H1 (cell line): ENCODE data around the gene DHRS13. TPM values are rescaled to one million over a fixed set of nuclear protein-coding genes. Genes with fewer than 3 reads are reported as not detected.

ENCODE experiments used
- CTCF ChIA-PET: fragments of 300-600 bp; sonication (Branson Sonifier 250); formaldehyde crosslinking; loops from one replicate; lab custom pipeline; 2021; ENCODE audit not compliant: partially characterized antibody; lab: Charles Lee
- POLR2A ChIA-PET: fragments of 300-600 bp; sonication (Branson Sonifier 250); formaldehyde crosslinking; loops from one replicate; lab custom pipeline; 2021; ENCODE audit warnings: inconsistent platforms; ENCODE audit not compliant: partially characterized antibody; lab: Charles Lee
- DNase-seq, 2 experiments: peaks; one replicate each; pipeline versions ENCODE4 v3.0.0 to v3.0.0-alpha.2; 2010 to 2022; ENCODE audit warnings: low spot score in 2 of 2, low read depth in 1 of 2, mixed read lengths in 1 of 2
- FAIRE-seq: peaks from 2 replicates; lab custom pipeline; 2011; peaks lifted over from hg19 to GRCh38; lab: Jason Lieb, UNC
- H2AFZ ChIP-seq: 2 replicates; pipeline ENCODE4 v1.8.1; 2012; ENCODE audit warnings: low read length, inconsistent platforms
- H2AK5ac ChIP-seq: 2 replicates; pipeline ENCODE4 v1.6.1; 2013; ENCODE audit warnings: low read depth, low read length
- H2BK120ac ChIP-seq: replicated peaks from 2 replicates; pipeline ENCODE3; 2013; ENCODE audit warnings: low read depth, low read length, inconsistent platforms
- H2BK12ac ChIP-seq: 2 replicates; pipeline ENCODE4 v1.6.1; 2013; ENCODE audit warnings: low read depth, low read length
- H2BK15ac ChIP-seq: 2 replicates; pipeline ENCODE4 v1.6.1; 2013; ENCODE audit warnings: low read length
- H2BK20ac ChIP-seq: 2 replicates; pipeline ENCODE4 v1.6.1; 2013; ENCODE audit warnings: low read length
- H2BK5ac ChIP-seq: 2 replicates; pipeline ENCODE4 v1.6.1; 2013; ENCODE audit warnings: low read depth, low read length
- H3K14ac ChIP-seq: 2 replicates; pipeline ENCODE4 v1.6.1; 2013; ENCODE audit warnings: inconsistent platforms; ENCODE audit not compliant: insufficient read length
- H3K18ac ChIP-seq: 2 replicates; pipeline ENCODE4 v1.6.1; 2013; ENCODE audit warnings: low read length; ENCODE audit errors: extremely low read depth
- H3K23ac ChIP-seq: 2 replicates; pipeline ENCODE4 v1.6.1; 2013; ENCODE audit warnings: inconsistent platforms; ENCODE audit not compliant: insufficient read length
- H3K23me2 ChIP-seq: 2 replicates; pipeline ENCODE4 v1.6.1; 2013; ENCODE audit warnings: low read depth, low read length
- H3K27ac ChIP-seq: 2 replicates; pipeline ENCODE4 v1.6.1; 2011; ENCODE audit warnings: low read depth, low read length, inconsistent platforms
- H3K27me3 ChIP-seq, 4 experiments: replicated peaks in 1 of 4; 1 replicate in 1 of 4; 2 replicates in 3 of 4; pipeline versions ENCODE4 v1.6.1 to v1.8.1; 2011 to 2013; ENCODE audit warnings: low read length in 3 of 4, mild to moderate bottlenecking in 3 of 4, inconsistent platforms in 2 of 4, mixed read lengths in 2 of 4, moderate library complexity in 1 of 4; ENCODE audit not compliant: control insufficient read depth in 3 of 4, insufficient read depth in 3 of 4; ENCODE audit errors: extremely low read depth in 1 of 4
- H3K36me3 ChIP-seq, 4 experiments: 2 replicates each; pipeline versions ENCODE4 v1.6.1 to v1.8.1; 2011 to 2013; ENCODE audit warnings: mild to moderate bottlenecking in 4 of 4, low read length in 3 of 4, moderate library complexity in 2 of 4, control low read depth in 1 of 4, inconsistent platforms in 1 of 4; ENCODE audit not compliant: insufficient read depth in 4 of 4, control insufficient read depth in 2 of 4
- H3K4ac ChIP-seq: replicated peaks from 2 replicates; pipeline ENCODE3; 2013; ENCODE audit warnings: low read length, low read depth, mixed read lengths, inconsistent platforms; ENCODE audit not compliant: insufficient read length
- H3K4me1 ChIP-seq, 4 experiments: replicated peaks in 1 of 4; 1 replicate in 1 of 4; 2 replicates in 3 of 4; pipeline versions ENCODE4 v1.6.1 to v1.8.1; 2011 to 2013; ENCODE audit warnings: low read length in 3 of 4, inconsistent platforms in 2 of 4, mixed read lengths in 1 of 4; ENCODE audit not compliant: insufficient read depth in 4 of 4, control insufficient read depth in 3 of 4
- H3K4me2 ChIP-seq, 2 experiments: 2 replicates each; pipeline versions ENCODE4 v1.6.1 to v1.8.1; 2011 to 2013; ENCODE audit warnings: low read depth in 2 of 2, low read length in 2 of 2, control low read depth in 1 of 2, inconsistent platforms in 1 of 2, mild to moderate bottlenecking in 1 of 2; ENCODE audit not compliant: insufficient read depth in 1 of 2
- H3K4me3 ChIP-seq, 4 experiments: fragments of 200-600, 300-600 bp in 1 of 4; sonication (generic), shearing (Covaris generic), sonication (Bioruptor Twin) in 1 of 4; 2 replicates each; pipeline versions ENCODE4 v1.5.1 to v1.8.1; 2011 to 2016; ENCODE audit warnings: low read length in 4 of 4, low read depth in 3 of 4, control low read depth in 2 of 4, inconsistent platforms in 2 of 4, mild to moderate bottlenecking in 2 of 4, mixed read lengths in 1 of 4, moderate library complexity in 1 of 4; ENCODE audit not compliant: insufficient read depth in 2 of 4; ENCODE audit errors: extremely low read depth in 1 of 4
- H3K56ac ChIP-seq: replicated peaks from 2 replicates; pipeline ENCODE3; 2013; ENCODE audit warnings: low read depth, mild to moderate bottlenecking, mixed read lengths, low read length, inconsistent platforms; ENCODE audit not compliant: insufficient read length
- H3K79me1 ChIP-seq: 2 replicates; pipeline ENCODE4 v1.6.1; 2013; ENCODE audit warnings: low read depth, low read length, control low read depth
- H3K79me2 ChIP-seq, 2 experiments: 2 replicates each; pipeline versions ENCODE4 v1.6.1 to v1.8.1; 2012 to 2013; ENCODE audit warnings: low read length in 2 of 2, mild to moderate bottlenecking in 2 of 2, inconsistent platforms in 1 of 2; ENCODE audit not compliant: insufficient read depth in 2 of 2, control insufficient read depth in 1 of 2
- H3K9ac ChIP-seq, 4 experiments: replicated peaks in 1 of 4; 1 replicate in 1 of 4; 2 replicates in 3 of 4; pipeline versions ENCODE4 v1.6.1 to v1.8.1; 2011 to 2013; ENCODE audit warnings: low read depth in 3 of 4, low read length in 3 of 4, control low read depth in 2 of 4, mild to moderate bottlenecking in 2 of 4, moderate library complexity in 2 of 4, inconsistent platforms in 1 of 4; ENCODE audit errors: extremely low read depth in 1 of 4
- H3K9me3 ChIP-seq, 2 experiments: 2 replicates each; pipeline versions ENCODE4 v1.6.1 to v1.8.1; 2012 to 2013; ENCODE audit warnings: mild to moderate bottlenecking in 2 of 2, moderate library complexity in 2 of 2, control low read depth in 1 of 2, inconsistent platforms in 1 of 2, low read depth in 1 of 2, low read length in 1 of 2, mixed read lengths in 1 of 2; ENCODE audit not compliant: insufficient read depth in 2 of 2
- H4K20me1 ChIP-seq, 2 experiments: replicated peaks in 1 of 2; 2 replicates each; pipeline versions ENCODE3 to v1.8.1; 2011 to 2013; ENCODE audit warnings: inconsistent platforms in 2 of 2, low read length in 2 of 2, mild to moderate bottlenecking in 1 of 2; ENCODE audit not compliant: insufficient read depth in 2 of 2, control insufficient read depth in 1 of 2
- H4K5ac ChIP-seq: 2 replicates; pipeline ENCODE4 v1.6.1; 2013; ENCODE audit warnings: low read length, low read depth, mixed read lengths, inconsistent platforms; ENCODE audit not compliant: insufficient read length
- H4K8ac ChIP-seq: 2 replicates; pipeline ENCODE4 v1.8.0; 2013; ENCODE audit warnings: mild to moderate bottlenecking, moderate library complexity, low read length, inconsistent platforms; ENCODE audit not compliant: insufficient read depth; ENCODE audit errors: extremely low read depth
- H4K91ac ChIP-seq: replicated peaks from 2 replicates; pipeline ENCODE3; 2013; ENCODE audit warnings: low read length, mixed read lengths, inconsistent platforms; ENCODE audit not compliant: insufficient read length
- CREB1 ChIP-seq: IDR thresholded peaks from 2 replicates; pipeline ENCODE4 v1.6.1; 2012; ENCODE audit warnings: inconsistent platforms
- E2F6 ChIP-seq: IDR thresholded peaks from 2 replicates; pipeline ENCODE4 v1.6.1; 2012; ENCODE audit warnings: inconsistent platforms
- EGR1 ChIP-seq: IDR thresholded peaks from 2 replicates; pipeline ENCODE4 v1.6.1; 2011; ENCODE audit warnings: low read depth, low read length, borderline replicate concordance
- EP300 ChIP-seq, 2 experiments: IDR thresholded peaks; 1 replicate in 1 of 2; 2 replicates in 1 of 2; pipeline ENCODE4 v1.6.1; 2011 to 2012; ENCODE audit warnings: low read depth in 2 of 2, low read length in 2 of 2, mild to moderate bottlenecking in 2 of 2, borderline replicate concordance in 1 of 2, inconsistent platforms in 1 of 2, moderate library complexity in 1 of 2
- MAFK ChIP-seq: IDR thresholded peaks from 2 replicates; pipeline ENCODE4 v1.6.1; 2012; ENCODE audit warnings: low read depth, mild to moderate bottlenecking, improper control_type of control experiment, low read length
- MAX ChIP-seq: IDR thresholded peaks from 2 replicates; pipeline ENCODE4 v1.6.1; 2012; ENCODE audit warnings: inconsistent platforms
- RXRA ChIP-seq: IDR thresholded peaks from 2 replicates; pipeline ENCODE4 v1.6.1; 2011; ENCODE audit warnings: low read depth, mild to moderate bottlenecking, low read length, moderate library complexity; ENCODE audit not compliant: insufficient read depth
- SIN3A ChIP-seq, 2 experiments: IDR thresholded peaks in 1 of 2; conservative IDR thresholded peaks in 1 of 2; 2 replicates each; pipeline ENCODE4 v1.6.1; 2011 to 2012; ENCODE audit warnings: low read length in 2 of 2, improper control_type of control experiment in 1 of 2, low read depth in 1 of 2, mild to moderate bottlenecking in 1 of 2
- WGBS, 2 experiments: shearing (Covaris generic) in 1 of 2; methylation state at CpG; one replicate each; pipeline versions ENCODE4 v1.1.6 to v1.1.7; 2013 to 2015; ENCODE audit warnings: low lambda C conversion rate in 2 of 2, mixed read lengths in 2 of 2, inconsistent platforms in 1 of 2, low coverage in 1 of 2, missing lambda C conversion rate in 1 of 2; ENCODE audit not compliant: insufficient replicate concordance in 2 of 2, insufficient coverage in 1 of 2, insufficient read length in 1 of 2; ENCODE audit errors: extremely low coverage in 1 of 2, missing lambda C conversion rate in 1 of 2; 5-methylcytosine and 5-hydroxymethylcytosine counted together
- polyA plus RNA-seq, 7 experiments: library from polyadenylated mRNA; depleted of rRNA in 3 of 7; stranded (reverse) in 5 of 7; unstranded in 2 of 7; fragments of >200 nt in 5 of 7; fragments of 200-250 nt in 2 of 7; gene quantifications; 1 replicate in 5 of 7; 2 replicates in 1 of 7; 4 replicates in 1 of 7; pipeline versions ENCODE4 v1.2.1 to v1.2.3, GENCODE V29; 2011 to 2013; ENCODE audit warnings: missing spikeins in 2 of 7, mixed read lengths in 2 of 7
- total RNA-seq: library from RNA; stranded (reverse); fragmentation: NEBNext Ultra II Directional; extraction: Animal tissue kit (Norgen Biotek cat#: 25700); gene quantifications from 2 replicates; pipeline ENCODE4 v1.2.1, GENCODE V29; 2021

DHRS13 gene
- total and polyA plus RNA-seq, 2 of the 8 experiments (the other 6 are each of a cell fraction or from before 2014, with no cell fraction given), result 23.7 to 30.0 TPM

GRCh38 chr17:28951991-28952975 lies 49.4 kb upstream of the DHRS13 start:
- CTCF ChIA-PET, result interaction anchor here (0.6 to 15.6 kb wide), 30 partner anchors 7 to 642 kb away, joined by 3 to 548 read pairs (median 6); partner anchors contain the start of genes DHRS13, MYO18A and SEZ6
- Histone ChIP-seq H4K20me1 (peaks cover 2% of the 10 kb centered on the region in 2 experiments), H2AK5ac (peak overlapping the region; percentile 88; the same call in 1 of the 2 replicates), H3K9ac (peak overlapping the region in 3 of 4 experiments; percentile 64 to 79 (median 67); a peak in 6 of 7 replicates), H3K36me3 (peaks cover 0 to 6% (median under 1%) of the 10 kb centered on the region in 4 experiments; a peak in 2 of 8 replicates), H3K14ac (no peak overlapping the region), H2BK15ac (0 out of 2 replicates have a peak overlapping the region, but pooled peaks have one; percentile 93), H2BK5ac (peak overlapping the region; percentile 92), H3K4me2 (peak overlapping the region; percentile 95 to 99), H3K23me2 (peaks cover 9% of the 10 kb centered on the region), H3K27ac (peak overlapping the region; percentile 92), H3K4me1 (peaks cover 9 to 28% (median 14%) of the 10 kb centered on the region in 4 experiments; a peak in 5 of 7 replicates), H4K91ac (peak overlapping the region; percentile 20), H3K18ac (peak overlapping the region; percentile 71; the same call in 1 of the 2 replicates), H4K5ac (peak overlapping the region; percentile 26), H3K4ac (peak overlapping the region; percentile 3), H2BK12ac (peak overlapping the region; percentile 42), H3K27me3 (no peaks in the 10 kb centered on the region), H3K9me3 (no peaks in the 10 kb centered on the region), H2BK120ac (peak overlapping the region; percentile 51), H3K79me1 (no peaks in the 10 kb centered on the region; the same call in 1 of the 2 replicates), H3K79me2 (peaks cover 19 to 35% of the 10 kb centered on the region in 2 experiments), H3K4me3 (peak overlapping the region; percentile 68 to 97 (median 84)), H4K8ac (peak overlapping the region; percentile 93), H2AFZ (peak overlapping the region; percentile 36; the same call in 1 of the 2 replicates), H3K23ac (no peak overlapping the region), H3K56ac (peak overlapping the region; percentile 33), H2BK20ac (no peak overlapping the region)
- 7% methylated on average over 36 of the region's 36 CpGs; no CpG with 5 or more reads in 1 of the 2 experiments for WGBS, 2 experiments
- FAIRE-seq (peak; percentile 91), DNase-seq (peak; percentile 89 to 96)
- POLR2A ChIA-PET, result interaction anchor here (0.6 to 4.1 kb wide), 25 partner anchors 9 to 341 kb away, joined by 3 to 37 read pairs (median 3); partner anchors contain the start of genes FLOT2, NEK8, NUFIP2 and PROCA1
- TF ChIP-seq SIN3A (conservative IDR thresholded peaks at IDR 0.05 in 1 of 2, IDR thresholded peaks at IDR 0.05 in 1 of 2; ENCODE audit: low read depth in 1 of 2, low read length in 2 of 2) (peak; percentile 63 to 70; a peak in 1 of 4 replicates), CREB1 (peak; percentile 85), EGR1 (no peak), EP300 (IDR thresholded peaks at IDR 0.05; ENCODE audit: borderline replicate concordance in 1 of 2, low read depth in 2 of 2, low read length in 2 of 2) (no peak), MAFK (no peak), MAX (peak; percentile 68), E2F6 (no peak), RXRA (no peak)
